K562 (cell line): ENCODE results near the gene MXRA7. TPM values are rescaled to one million over a fixed set of nuclear protein-coding genes. Genes with fewer than 3 reads are reported as not detected.

Experiments
- BRD4 ChIP-seq: fragments of 200-600 bp; sonication (generic); IDR thresholded peaks from 2 replicates; pipeline ENCODE4 v1.6.1; 2017; ENCODE audit warnings: inconsistent platforms
- DNMT1 ChIP-seq: fragments of 450-650 bp; IDR thresholded peaks from 2 replicates; pipeline ENCODE4 v1.6.1; 2016; ENCODE audit warnings: antibody characterized with exemption, mild to moderate bottlenecking
- ELF4 ChIP-seq: fragments of 450-650 bp; formaldehyde crosslinking; IDR thresholded peaks from 2 replicates; pipeline ENCODE4 v1.4.0; 2022; ENCODE audit warnings: missing genetic modification characterization
- ETS2 ChIP-seq: IDR thresholded peaks from 2 replicates; pipeline ENCODE4 v1.6.1; 2016; ENCODE audit warnings: borderline replicate concordance, missing genetic modification characterization, mild to moderate bottlenecking, moderate library complexity, missing compliant biosample characterization; ENCODE audit not compliant: poor library complexity, severe bottlenecking
- MAZ ChIP-seq, 2 experiments: fragments of 450-650 bp in 1 of 2; sonication (generic) in 1 of 2; formaldehyde crosslinking; IDR thresholded peaks in 1 of 2; conservative IDR thresholded peaks in 1 of 2; 2 replicates each; pipeline versions ENCODE4 v1.4.0 to v1.5.0; 2020; ENCODE audit warnings: mild to moderate bottlenecking in 1 of 2, missing genetic modification reagents in 1 of 2
- MCM3 ChIP-seq: fragments of 450-650 bp; IDR thresholded peaks from 2 replicates; pipeline ENCODE4 v1.6.1; 2016
- PHF8 ChIP-seq: fragments of 200-600 bp; sonication (generic); IDR thresholded peaks from 2 replicates; pipeline ENCODE4 v1.6.1; 2012; ENCODE audit warnings: mixed run types, mild to moderate bottlenecking, inconsistent platforms, low read length, moderate library complexity, borderline replicate concordance
- PTRF ChIP-seq: fragments of 450-650 bp; IDR thresholded peaks from 2 replicates; pipeline ENCODE4 v1.6.1; 2016; ENCODE audit warnings: mild to moderate bottlenecking, missing genetic modification characterization, missing compliant biosample characterization
- RFX1 ChIP-seq: fragments of 450-650 bp; IDR thresholded peaks from 2 replicates; pipeline ENCODE4 v1.6.1; 2016; ENCODE audit warnings: mild to moderate bottlenecking, moderate library complexity
- SIX5 ChIP-seq, 2 experiments: IDR thresholded peaks; 2 replicates each; pipeline ENCODE4 v1.6.1; 2011; ENCODE audit warnings: low read length in 2 of 2, borderline replicate concordance in 1 of 2, low read depth in 1 of 2, mild to moderate bottlenecking in 1 of 2, moderate library complexity in 1 of 2; ENCODE audit not compliant: insufficient read depth in 1 of 2
- TAF1 ChIP-seq: IDR thresholded peaks from 2 replicates; pipeline ENCODE4 v1.6.1; 2011; ENCODE audit warnings: mild to moderate bottlenecking, low read length, moderate library complexity; ENCODE audit not compliant: insufficient read depth, control insufficient read depth, severe bottlenecking; ENCODE audit errors: extremely low read depth
- ZNF311 ChIP-seq: fragments of 250-450 bp; sonication (Bioruptor Pico); IDR thresholded peaks from 2 replicates; pipeline ENCODE4 v1.4.0; 2020; ENCODE audit warnings: mild to moderate bottlenecking, moderate library complexity
- ZNF507 ChIP-seq: conservative IDR thresholded peaks from 2 replicates; pipeline ENCODE4 v1.6.1; 2017; ENCODE audit warnings: missing genetic modification characterization, missing compliant biosample characterization
- ZSCAN29 ChIP-seq: fragments of 450-650 bp; IDR thresholded peaks from 2 replicates; pipeline ENCODE4 v1.6.1; 2017
- polyA plus RNA-seq, 8 experiments: library from polyadenylated mRNA; depleted of rRNA in 4 of 8; stranded (reverse) in 5 of 8; unstranded in 3 of 8; fragments of >200 nt; fragmentation: Nextera tagmentation in 2 of 8; fragmentation: Illumina TruSeq in 1 of 8; extraction: Ambion mirVana in 2 of 8; extraction: Trizol in 1 of 8; gene quantifications; 2 replicates each; pipeline versions ENCODE4 v1.2.1 to v1.2.3, GENCODE V29; 2011 to 2014; ENCODE audit warnings: inconsistent platforms in 1 of 8, missing spikeins in 1 of 8
- total RNA-seq, 7 experiments: library from RNA; depleted of rRNA in 6 of 7; stranded (reverse); fragments of >200 nt in 6 of 7; fragmentation: Illumina TruSeq in 2 of 7; extraction: Trizol in 2 of 7; gene quantifications; 2 replicates each; pipeline versions ENCODE4 v1.2.1 to v1.2.3, GENCODE V29; 2011 to 2021; ENCODE audit warnings: low replicate concordance in 1 of 7
- TF ChIP-seq, protein P1 (sequence below), 2 experiments: fragments of 450-650 bp; IDR thresholded peaks; 2 replicates each; pipeline ENCODE4 v1.6.1; 2018; ENCODE audit warnings: mild to moderate bottlenecking in 2 of 2, low read depth in 1 of 2; ENCODE audit not compliant: partially characterized antibody in 2 of 2
- TF ChIP-seq, protein P2 (sequence below): fragments of 250-450 bp; sonication (Bioruptor Pico); IDR thresholded peaks from 2 replicates; pipeline ENCODE4 v1.9.0; 2021; ENCODE audit warnings: mild to moderate bottlenecking, inconsistent platforms
- TF ChIP-seq, protein P3 (sequence below): fragments of 250-450 bp; sonication (Bioruptor Pico); IDR thresholded peaks from 2 replicates; pipeline ENCODE4 v1.5.0; 2020; ENCODE audit warnings: mild to moderate bottlenecking
- TF ChIP-seq, protein P4 (sequence below): fragments of 450-650 bp; formaldehyde crosslinking; IDR thresholded peaks from 2 replicates; pipeline ENCODE4 v1.4.0; 2020; ENCODE audit warnings: mild to moderate bottlenecking, mixed read lengths

Gene MXRA7
- total and polyA plus RNA-seq, 9 of the 15 experiments (the other 6 are each of a cell fraction or from before 2014, with no cell fraction given): 2.6 to 38.4 (median 14.3) TPM

DNA sequence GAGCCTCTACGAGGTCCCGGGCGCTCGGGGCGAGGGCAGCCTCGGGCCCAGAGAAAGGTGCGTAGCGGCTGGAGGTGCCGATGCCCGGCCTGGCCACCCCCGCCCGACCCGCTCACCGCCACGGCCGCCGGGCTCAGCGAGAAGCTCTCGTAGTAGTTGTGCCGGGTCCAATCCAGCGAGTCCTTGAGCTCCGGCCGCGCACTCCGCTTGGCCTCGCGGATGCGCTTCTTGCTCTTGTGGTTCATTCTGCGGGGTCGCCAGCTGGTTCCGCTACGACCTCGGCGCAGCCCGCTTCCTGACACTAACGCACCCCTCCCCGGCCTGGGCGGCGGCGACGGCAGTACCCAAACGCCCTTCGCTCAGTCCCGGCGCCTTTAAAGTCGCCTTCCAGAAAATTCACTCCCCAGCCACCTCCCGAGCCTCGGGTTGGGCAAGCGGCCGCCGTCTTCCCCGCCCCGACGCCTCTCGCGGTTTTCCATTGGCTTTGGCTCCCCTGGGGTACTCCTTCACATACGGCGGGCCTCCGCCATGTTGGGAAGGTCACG lies 15.5 kb upstream of the MXRA7 start, which contains the start of gene JMJD6 (continued):
- TF ChIP-seq, protein P1, sequence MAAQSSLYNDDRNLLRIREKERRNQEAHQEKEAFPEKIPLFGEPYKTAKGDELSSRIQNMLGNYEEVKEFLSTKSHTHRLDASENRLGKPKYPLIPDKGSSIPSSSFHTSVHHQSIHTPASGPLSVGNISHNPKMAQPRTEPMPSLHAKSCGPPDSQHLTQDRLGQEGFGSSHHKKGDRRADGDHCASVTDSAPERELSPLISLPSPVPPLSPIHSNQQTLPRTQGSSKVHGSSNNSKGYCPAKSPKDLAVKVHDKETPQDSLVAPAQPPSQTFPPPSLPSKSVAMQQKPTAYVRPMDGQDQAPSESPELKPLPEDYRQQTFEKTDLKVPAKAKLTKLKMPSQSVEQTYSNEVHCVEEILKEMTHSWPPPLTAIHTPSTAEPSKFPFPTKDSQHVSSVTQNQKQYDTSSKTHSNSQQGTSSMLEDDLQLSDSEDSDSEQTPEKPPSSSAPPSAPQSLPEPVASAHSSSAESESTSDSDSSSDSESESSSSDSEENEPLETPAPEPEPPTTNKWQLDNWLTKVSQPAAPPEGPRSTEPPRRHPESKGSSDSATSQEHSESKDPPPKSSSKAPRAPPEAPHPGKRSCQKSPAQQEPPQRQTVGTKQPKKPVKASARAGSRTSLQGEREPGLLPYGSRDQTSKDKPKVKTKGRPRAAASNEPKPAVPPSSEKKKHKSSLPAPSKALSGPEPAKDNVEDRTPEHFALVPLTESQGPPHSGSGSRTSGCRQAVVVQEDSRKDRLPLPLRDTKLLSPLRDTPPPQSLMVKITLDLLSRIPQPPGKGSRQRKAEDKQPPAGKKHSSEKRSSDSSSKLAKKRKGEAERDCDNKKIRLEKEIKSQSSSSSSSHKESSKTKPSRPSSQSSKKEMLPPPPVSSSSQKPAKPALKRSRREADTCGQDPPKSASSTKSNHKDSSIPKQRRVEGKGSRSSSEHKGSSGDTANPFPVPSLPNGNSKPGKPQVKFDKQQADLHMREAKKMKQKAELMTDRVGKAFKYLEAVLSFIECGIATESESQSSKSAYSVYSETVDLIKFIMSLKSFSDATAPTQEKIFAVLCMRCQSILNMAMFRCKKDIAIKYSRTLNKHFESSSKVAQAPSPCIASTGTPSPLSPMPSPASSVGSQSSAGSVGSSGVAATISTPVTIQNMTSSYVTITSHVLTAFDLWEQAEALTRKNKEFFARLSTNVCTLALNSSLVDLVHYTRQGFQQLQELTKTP (IDR thresholded peaks at IDR 0.05; ENCODE audit: low read depth in 1 of 2, partially characterized antibody in 2 of 2): no peak
- TF ChIP-seq DNMT1 (no peak), PHF8 (peak; percentile 69; the same call in 1 of the 2 replicates), ZSCAN29 (no peak), MAZ (CRISPR knock-in tag; conservative IDR thresholded peaks at IDR 0.05 in 1 of 2, IDR thresholded peaks at IDR 0.05 in 1 of 2) (peak in 1 of 2 experiments; percentile 59; a peak in 2 of 4 replicates), RFX1 (no peak), ZNF507 (tag) (no peak), ZNF311 (CRISPR knock-in tag) (no peak), ETS2 (tag) (no peak), BRD4 (no peak), TAF1 (peak; percentile 69), ELF4 (no peak), PTRF (tag) (no peak), MCM3 (no peak), SIX5 (IDR thresholded peaks at IDR 0.05; ENCODE audit: borderline replicate concordance in 1 of 2, insufficient read depth in 1 of 2, low read depth in 1 of 2, low read length in 2 of 2) (peak; percentile 56 to 65)
- TF ChIP-seq, protein P2, sequence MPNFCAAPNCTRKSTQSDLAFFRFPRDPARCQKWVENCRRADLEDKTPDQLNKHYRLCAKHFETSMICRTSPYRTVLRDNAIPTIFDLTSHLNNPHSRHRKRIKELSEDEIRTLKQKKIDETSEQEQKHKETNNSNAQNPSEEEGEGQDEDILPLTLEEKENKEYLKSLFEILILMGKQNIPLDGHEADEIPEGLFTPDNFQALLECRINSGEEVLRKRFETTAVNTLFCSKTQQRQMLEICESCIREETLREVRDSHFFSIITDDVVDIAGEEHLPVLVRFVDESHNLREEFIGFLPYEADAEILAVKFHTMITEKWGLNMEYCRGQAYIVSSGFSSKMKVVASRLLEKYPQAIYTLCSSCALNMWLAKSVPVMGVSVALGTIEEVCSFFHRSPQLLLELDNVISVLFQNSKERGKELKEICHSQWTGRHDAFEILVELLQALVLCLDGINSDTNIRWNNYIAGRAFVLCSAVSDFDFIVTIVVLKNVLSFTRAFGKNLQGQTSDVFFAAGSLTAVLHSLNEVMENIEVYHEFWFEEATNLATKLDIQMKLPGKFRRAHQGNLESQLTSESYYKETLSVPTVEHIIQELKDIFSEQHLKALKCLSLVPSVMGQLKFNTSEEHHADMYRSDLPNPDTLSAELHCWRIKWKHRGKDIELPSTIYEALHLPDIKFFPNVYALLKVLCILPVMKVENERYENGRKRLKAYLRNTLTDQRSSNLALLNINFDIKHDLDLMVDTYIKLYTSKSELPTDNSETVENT (CRISPR knock-in tag): peak; percentile 52
- TF ChIP-seq, protein P3, sequence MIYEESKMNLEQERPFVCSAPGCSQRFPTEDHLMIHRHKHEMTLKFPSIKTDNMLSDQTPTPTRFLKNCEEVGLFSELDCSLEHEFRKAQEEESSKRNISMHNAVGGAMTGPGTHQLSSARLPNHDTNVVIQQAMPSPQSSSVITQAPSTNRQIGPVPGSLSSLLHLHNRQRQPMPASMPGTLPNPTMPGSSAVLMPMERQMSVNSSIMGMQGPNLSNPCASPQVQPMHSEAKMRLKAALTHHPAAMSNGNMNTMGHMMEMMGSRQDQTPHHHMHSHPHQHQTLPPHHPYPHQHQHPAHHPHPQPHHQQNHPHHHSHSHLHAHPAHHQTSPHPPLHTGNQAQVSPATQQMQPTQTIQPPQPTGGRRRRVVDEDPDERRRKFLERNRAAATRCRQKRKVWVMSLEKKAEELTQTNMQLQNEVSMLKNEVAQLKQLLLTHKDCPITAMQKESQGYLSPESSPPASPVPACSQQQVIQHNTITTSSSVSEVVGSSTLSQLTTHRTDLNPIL (CRISPR knock-in tag): no peak
- TF ChIP-seq, protein P4, sequence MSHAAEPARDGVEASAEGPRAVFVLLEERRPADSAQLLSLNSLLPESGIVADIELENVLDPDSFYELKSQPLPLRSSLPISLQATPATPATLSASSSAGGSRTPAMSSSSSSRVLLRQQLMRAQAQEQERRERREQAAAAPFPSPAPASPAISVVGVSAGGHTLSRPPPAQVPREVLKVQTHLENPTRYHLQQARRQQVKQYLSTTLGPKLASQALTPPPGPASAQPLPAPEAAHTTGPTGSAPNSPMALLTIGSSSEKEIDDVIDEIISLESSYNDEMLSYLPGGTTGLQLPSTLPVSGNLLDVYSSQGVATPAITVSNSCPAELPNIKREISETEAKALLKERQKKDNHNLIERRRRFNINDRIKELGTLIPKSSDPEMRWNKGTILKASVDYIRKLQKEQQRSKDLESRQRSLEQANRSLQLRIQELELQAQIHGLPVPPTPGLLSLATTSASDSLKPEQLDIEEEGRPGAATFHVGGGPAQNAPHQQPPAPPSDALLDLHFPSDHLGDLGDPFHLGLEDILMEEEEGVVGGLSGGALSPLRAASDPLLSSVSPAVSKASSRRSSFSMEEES (CRISPR knock-in tag): no peak
